ENCODE measurements around the gene AGRP.

AGRP gene

GRCh38 chr16:67449336-67449735 is 34.0 kb downstream of the AGRP start:
- TF ChIP-seq CTCF (conservative IDR thresholded peaks at IDR 0.05; ENCODE audit: low read length), result no peak
- no peak for TF ChIP-seq EZH2phosphoT487 (IDR thresholded peaks at IDR 0.05; ENCODE audit: borderline replicate concordance)
- no peak overlapping the region for H3K4me3 ChIP-seq (ENCODE audit: low read length, poor library complexity, severe bottlenecking)
- no peaks in the 10 kb centered on the region for H3K9me3 ChIP-seq (ENCODE audit: insufficient read depth, low read depth, low read length)
- H4K20me1 ChIP-seq (ENCODE audit: insufficient read depth, low read length, poor library complexity, severe bottlenecking), result no peaks in the 10 kb centered on the region
- no peak overlapping the region for H3K4me2 ChIP-seq (ENCODE audit: low read depth, low read length, poor library complexity, severe bottlenecking)
- H3K4me1 ChIP-seq (ENCODE audit: insufficient read depth, low read length, poor library complexity, severe bottlenecking), result no peaks in the 10 kb centered on the region
- no peaks in the 10 kb centered on the region for H3K9me2 ChIP-seq (replicated peaks; ENCODE audit: low read depth, low read length)
- H3F3A ChIP-seq (ENCODE audit: low read depth), result no peaks in the 10 kb centered on the region
- no peaks in the 10 kb centered on the region for H3K79me2 ChIP-seq (ENCODE audit: insufficient read depth, low read length)
- no peaks in the 10 kb centered on the region for H3K27me3 ChIP-seq (ENCODE audit: insufficient read depth, low read length, poor library complexity, severe bottlenecking)
- no peak overlapping the region for H2AFZ ChIP-seq (ENCODE audit: low read length)
- no peak overlapping the region for H3K9ac ChIP-seq (ENCODE audit: low read depth, low read length, poor library complexity, severe bottlenecking)
- peaks cover 7% of the 10 kb centered on the region; the same call in 1 of the 2 replicates for H3K36me3 ChIP-seq (ENCODE audit: insufficient read depth, low read length)

- H3K9me2 ChIP-seq (replicated peaks; ENCODE audit: low read depth, low read length), result no peaks in the 10 kb centered on the region
- H3K9me3 ChIP-seq (ENCODE audit: insufficient read depth, low read depth, low read length), result no peaks in the 10 kb centered on the region
- no peak overlapping the region for H2AFZ ChIP-seq (ENCODE audit: low read length)
- no peak overlapping the region for H3K9ac ChIP-seq (ENCODE audit: low read depth, low read length, poor library complexity, severe bottlenecking)
- no peaks in the 10 kb centered on the region for H3K4me1 ChIP-seq (ENCODE audit: insufficient read depth, low read length, poor library complexity, severe bottlenecking)
- peaks cover 7% of the 10 kb centered on the region; the same call in 1 of the 2 replicates for H3K36me3 ChIP-seq (ENCODE audit: insufficient read depth, low read length)
- no peaks in the 10 kb centered on the region for H4K20me1 ChIP-seq (ENCODE audit: insufficient read depth, low read length, poor library complexity, severe bottlenecking)
- TF ChIP-seq CTCF (conservative IDR thresholded peaks at IDR 0.05; ENCODE audit: low read length), result no peak
- TF ChIP-seq EZH2phosphoT487 (IDR thresholded peaks at IDR 0.05; ENCODE audit: borderline replicate concordance), result no peak
- no peaks in the 10 kb centered on the region for H3F3A ChIP-seq (ENCODE audit: low read depth)
- H3K4me2 ChIP-seq (ENCODE audit: low read depth, low read length, poor library complexity, severe bottlenecking), result no peak overlapping the region
- no peaks in the 10 kb centered on the region for H3K79me2 ChIP-seq (ENCODE audit: insufficient read depth, low read length)
- H3K4me3 ChIP-seq (ENCODE audit: low read length, poor library complexity, severe bottlenecking), result no peak overlapping the region
- H3K27me3 ChIP-seq (ENCODE audit: insufficient read depth, low read length, poor library complexity, severe bottlenecking), result no peaks in the 10 kb centered on the region
Observed at GRCh38 chr16:67448580-67448979, 34.8 kb downstream of the AGRP start.

GRCh38 chr16:67447508-67448076 is 35.8 kb downstream of the AGRP start:
- no peaks in the 10 kb centered on the region for H3F3A ChIP-seq (ENCODE audit: low read depth)
- no peaks in the 10 kb centered on the region for H3K4me1 ChIP-seq (ENCODE audit: insufficient read depth, low read length, poor library complexity, severe bottlenecking)
- H3K9me3 ChIP-seq (ENCODE audit: insufficient read depth, low read depth, low read length), result no peaks in the 10 kb centered on the region
- H3K27me3 ChIP-seq (ENCODE audit: insufficient read depth, low read length, poor library complexity, severe bottlenecking), result no peaks in the 10 kb centered on the region
- H3K4me3 ChIP-seq (ENCODE audit: low read length, poor library complexity, severe bottlenecking), result no peak overlapping the region
- no peaks in the 10 kb centered on the region for H4K20me1 ChIP-seq (ENCODE audit: insufficient read depth, low read length, poor library complexity, severe bottlenecking)
- no peak for TF ChIP-seq EZH2phosphoT487 (IDR thresholded peaks at IDR 0.05; ENCODE audit: borderline replicate concordance)
- TF ChIP-seq CTCF (conservative IDR thresholded peaks at IDR 0.05; ENCODE audit: low read length), result peak; percentile 63
- H3K9me2 ChIP-seq (replicated peaks; ENCODE audit: low read depth, low read length), result no peaks in the 10 kb centered on the region
- H3K9ac ChIP-seq (ENCODE audit: low read depth, low read length, poor library complexity, severe bottlenecking), result no peak overlapping the region
- H3K79me2 ChIP-seq (ENCODE audit: insufficient read depth, low read length), result no peaks in the 10 kb centered on the region
- no peaks in the 10 kb centered on the region for H3K36me3 ChIP-seq (ENCODE audit: insufficient read depth, low read length)
- H2AFZ ChIP-seq (ENCODE audit: low read length), result no peak overlapping the region
- H3K4me2 ChIP-seq (ENCODE audit: low read depth, low read length, poor library complexity, severe bottlenecking), result no peak overlapping the region
